ENCODE measurements around the gene ADAM10. TPM values are rescaled to one million over a fixed set of nuclear protein-coding genes. Genes with fewer than 3 reads are reported as not detected.

The ADAM10 gene
- total RNA-seq, 1 experiment from 2014 or later = 91.3 TPM

- no TSS peak for BruUV-seq (replicated peaks)
- no peak overlapping the region for H3K4me2 ChIP-seq (ENCODE audit: low read length)
These were observed 3.2 kb upstream of the ADAM10 start for GRCh38 chr15:58752716-58753115.

DNA sequence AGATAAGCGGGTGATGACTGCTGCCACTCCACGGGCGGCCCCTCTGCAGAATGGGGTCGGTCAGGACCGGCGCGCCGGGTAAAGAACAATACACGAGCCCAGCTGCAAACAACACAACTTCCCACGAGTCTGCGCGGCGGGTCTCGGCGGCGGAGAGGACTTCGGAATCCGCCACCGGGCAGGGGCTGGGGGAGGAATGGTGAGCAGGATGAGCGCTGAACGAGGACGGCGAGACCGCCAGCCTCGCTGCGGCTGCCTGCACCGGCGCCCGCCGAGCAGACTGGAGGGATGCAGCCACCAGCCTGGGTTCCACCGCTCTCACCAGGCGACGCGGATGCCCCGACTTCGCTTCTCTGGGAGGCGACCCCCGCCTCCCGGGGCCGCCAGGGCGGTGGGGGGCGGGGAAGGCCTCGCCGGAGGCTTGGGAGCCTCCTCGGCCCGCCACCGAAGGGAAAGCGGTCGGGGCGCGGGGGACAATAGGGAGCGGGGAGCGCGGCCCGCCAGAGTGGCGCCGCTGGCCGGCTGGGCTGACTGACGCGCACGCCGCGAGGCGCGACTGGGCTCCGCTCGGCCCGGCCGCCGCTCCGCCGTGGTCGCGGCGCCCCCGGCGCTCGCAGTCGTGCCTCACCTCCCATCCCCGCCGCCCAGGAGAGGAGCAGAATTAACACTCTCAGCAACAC, 515 bp downstream of the ADAM10 start:
- Histone ChIP-seq H3K27me3 (ENCODE audit: low read length) (no peaks in the 10 kb centered on the region), H3K79me2 (ENCODE audit: low read length) (peaks cover 51% of the 10 kb centered on the region), H3F3A (ENCODE audit: low read length, unreplicated experiment) (no peaks in the 10 kb centered on the region), H3K9me3 (ENCODE audit: low read length) (no peaks in the 10 kb centered on the region), H2AFZ (ENCODE audit: low read length) (peak overlapping the region; percentile 82), H3K9ac (ENCODE audit: low read length) (peak overlapping the region; percentile 83), H3K36me3 (ENCODE audit: low read depth, low read length) (no peaks in the 10 kb centered on the region), H4K20me1 (ENCODE audit: low read length) (peaks cover 14% of the 10 kb centered on the region), H3K4me2 (ENCODE audit: low read length) (peak overlapping the region; percentile 95), H3K9me2 (replicated peaks; ENCODE audit: low read length) (no peaks in the 10 kb centered on the region), H3K27ac (ENCODE audit: low read length) (peak overlapping the region; percentile 74), H3K4me1 (ENCODE audit: insufficient read depth, low read length) (0 out of 2 replicates have a peak, but pooled peaks cover 3% of the 10 kb centered on the region), H3K4me3 (ENCODE audit: low read length) (peak overlapping the region; percentile 74)
- ATAC-seq = peak; percentile 35
- intact Hi-C loops (cut with micrococcal nuclease) = loop anchor here (2.0 to 10.0 kb wide), 3 partner anchors 74 to 477 kb away; no protein-coding TSS in a partner anchor
- POLR2A ChIA-PET (ENCODE audit: unreplicated experiment) = interaction anchor here (2.3 kb wide), 1 partner anchor 22 kb away, joined by 23 read pairs; the partner anchor contains the start of gene MINDY2
- no TSS peak for BruUV-seq (replicated peaks)
- CTCF ChIA-PET = interaction anchor here (1.3 kb wide), 2 partner anchors 21 to 479 kb away, joined by 4 to 5 read pairs; no protein-coding TSS in a partner anchor
- DNase-seq = peak; percentile 12
- TF ChIP-seq EZH2 (IDR thresholded peaks at IDR 0.05; ENCODE audit: low read length, unreplicated experiment) = no peak
- TF ChIP-seq, protein P1, sequence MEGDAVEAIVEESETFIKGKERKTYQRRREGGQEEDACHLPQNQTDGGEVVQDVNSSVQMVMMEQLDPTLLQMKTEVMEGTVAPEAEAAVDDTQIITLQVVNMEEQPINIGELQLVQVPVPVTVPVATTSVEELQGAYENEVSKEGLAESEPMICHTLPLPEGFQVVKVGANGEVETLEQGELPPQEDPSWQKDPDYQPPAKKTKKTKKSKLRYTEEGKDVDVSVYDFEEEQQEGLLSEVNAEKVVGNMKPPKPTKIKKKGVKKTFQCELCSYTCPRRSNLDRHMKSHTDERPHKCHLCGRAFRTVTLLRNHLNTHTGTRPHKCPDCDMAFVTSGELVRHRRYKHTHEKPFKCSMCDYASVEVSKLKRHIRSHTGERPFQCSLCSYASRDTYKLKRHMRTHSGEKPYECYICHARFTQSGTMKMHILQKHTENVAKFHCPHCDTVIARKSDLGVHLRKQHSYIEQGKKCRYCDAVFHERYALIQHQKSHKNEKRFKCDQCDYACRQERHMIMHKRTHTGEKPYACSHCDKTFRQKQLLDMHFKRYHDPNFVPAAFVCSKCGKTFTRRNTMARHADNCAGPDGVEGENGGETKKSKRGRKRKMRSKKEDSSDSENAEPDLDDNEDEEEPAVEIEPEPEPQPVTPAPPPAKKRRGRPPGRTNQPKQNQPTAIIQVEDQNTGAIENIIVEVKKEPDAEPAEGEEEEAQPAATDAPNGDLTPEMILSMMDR (conservative IDR thresholded peaks at IDR 0.05; ENCODE audit: low read depth, low read length) = no peak
- TF ChIP-seq EZH2phosphoT487 (IDR thresholded peaks at IDR 0.05; ENCODE audit: borderline replicate concordance, low read length) = no peak

More at GRCh38 chr15:58752716-58753115, 3.2 kb upstream of the ADAM10 start:
- ChIA-PET POLR2A (ENCODE audit: unreplicated experiment) (no interaction called here), CTCF (no interaction called here)
- no peaks in the 10 kb centered on the region for H3K27me3 ChIP-seq (ENCODE audit: low read length)
- TF ChIP-seq, protein P1 (conservative IDR thresholded peaks at IDR 0.05; ENCODE audit: low read depth, low read length) = no peak
- TF ChIP-seq EZH2 (IDR thresholded peaks at IDR 0.05; ENCODE audit: low read length, unreplicated experiment) (no peak), EZH2phosphoT487 (IDR thresholded peaks at IDR 0.05; ENCODE audit: borderline replicate concordance, low read length) (no peak)
- H3K9me2 ChIP-seq (replicated peaks; ENCODE audit: low read length) = no peaks in the 10 kb centered on the region
- intact Hi-C loops (cut with micrococcal nuclease) = no loop called here
- H3K9me3 ChIP-seq (ENCODE audit: low read length) = no peaks in the 10 kb centered on the region
- peaks cover 14% of the 10 kb centered on the region for H3K79me2 ChIP-seq (ENCODE audit: low read length)
- H3K4me3 ChIP-seq (ENCODE audit: low read length) = no peak overlapping the region
- H3K36me3 ChIP-seq (ENCODE audit: low read depth, low read length) = no peaks in the 10 kb centered on the region
- no peaks in the 10 kb centered on the region for H3K4me1 ChIP-seq (ENCODE audit: insufficient read depth, low read length)
- peaks cover 7% of the 10 kb centered on the region for H4K20me1 ChIP-seq (ENCODE audit: low read length)
- DNase-seq = no peak
- H2AFZ ChIP-seq (ENCODE audit: low read length) = no peak overlapping the region
- H3K9ac ChIP-seq (ENCODE audit: low read length) = no peak overlapping the region
- H3F3A ChIP-seq (ENCODE audit: low read length, unreplicated experiment) = no peaks in the 10 kb centered on the region
- ATAC-seq = no peak
- no peak overlapping the region for H3K27ac ChIP-seq (ENCODE audit: low read length)

All from PC-3 (cell line).